GM21717 (cell line): Measurements from ENCODE around the gene ATE1.
"Not testable (repeated sequence)": the region's sequence is repeated elsewhere in the genome, so short reads cannot be mapped to it uniquely, and the experiment has no call there.

Source experiments
- ATAC-seq: cut with Tn5 transposase; IDR thresholded peaks from one replicate; pipeline ENCODE4 v1.9.1; 2021; ENCODE audit warnings: mild to moderate bottlenecking, moderate library complexity; ENCODE audit not compliant: unreplicated experiment

ATE1 gene

DNA sequence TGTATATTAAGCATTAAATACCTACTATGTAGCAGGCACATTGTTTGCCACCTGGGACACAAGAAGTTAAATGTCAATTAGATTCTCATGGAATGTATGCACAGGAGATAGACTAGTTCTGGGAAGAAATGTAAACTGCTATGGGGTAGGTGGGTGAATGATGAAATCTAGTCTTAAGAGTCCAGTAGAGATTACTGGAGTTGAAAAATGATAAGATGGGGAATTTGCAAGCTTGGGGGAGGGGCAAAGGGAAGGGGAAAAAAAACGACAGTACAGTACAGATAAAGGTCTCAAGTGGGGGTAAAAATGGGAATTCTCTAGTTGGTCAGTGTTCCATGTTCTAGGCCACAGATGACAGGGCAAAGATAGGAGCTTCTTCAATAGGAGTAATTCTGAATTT, 94.4 kb downstream of the ATE1 start:
- ATAC-seq, result no peak

GRCh38 chr10:121832647-121833046, 95.2 kb downstream of the ATE1 start:
- no peak for ATAC-seq

DNA sequence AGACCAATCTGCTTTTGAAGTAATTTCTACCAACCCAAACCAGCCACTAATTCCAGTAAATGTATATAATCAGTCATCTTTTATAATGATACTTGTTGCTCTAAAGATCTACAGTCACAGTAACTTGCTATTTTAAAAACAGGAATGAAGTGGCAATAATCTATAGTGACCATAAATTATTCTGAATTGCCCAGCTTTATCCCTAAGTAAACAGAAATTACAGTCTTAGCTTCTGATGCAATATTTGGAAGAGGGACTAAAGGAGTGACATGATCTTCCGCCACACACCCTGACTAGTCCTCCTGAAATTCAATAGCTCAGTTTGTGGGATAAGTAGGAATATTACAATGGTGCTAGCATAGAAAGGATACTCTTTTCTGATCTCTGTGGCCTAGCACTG, 96.1 kb downstream of the ATE1 start:
- ATAC-seq, result no peak

GRCh38 chr10:121831237-121831636, 96.6 kb downstream of the ATE1 start:
- ATAC-seq, result no peak

DNA sequence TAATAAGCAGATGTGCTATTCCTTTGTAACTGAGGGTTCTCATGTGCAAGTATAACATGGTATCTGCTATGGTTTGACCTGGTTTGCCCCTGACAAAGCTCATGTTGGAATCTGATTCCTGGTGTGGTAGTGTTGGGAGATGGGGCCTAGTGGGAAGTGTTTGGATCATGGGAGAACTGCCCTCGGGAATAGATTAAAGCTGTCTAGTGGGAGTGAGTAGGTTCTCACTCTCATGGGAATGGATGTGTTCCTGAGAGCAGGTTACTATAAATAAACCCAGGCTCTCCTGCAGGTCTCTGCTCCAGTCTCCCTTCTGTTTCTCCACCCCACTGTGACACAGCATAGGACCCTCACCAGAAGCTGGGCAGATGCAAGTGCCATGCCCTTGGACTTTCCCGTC, 97.7 kb downstream of the ATE1 start:
- no peak for ATAC-seq

DNA sequence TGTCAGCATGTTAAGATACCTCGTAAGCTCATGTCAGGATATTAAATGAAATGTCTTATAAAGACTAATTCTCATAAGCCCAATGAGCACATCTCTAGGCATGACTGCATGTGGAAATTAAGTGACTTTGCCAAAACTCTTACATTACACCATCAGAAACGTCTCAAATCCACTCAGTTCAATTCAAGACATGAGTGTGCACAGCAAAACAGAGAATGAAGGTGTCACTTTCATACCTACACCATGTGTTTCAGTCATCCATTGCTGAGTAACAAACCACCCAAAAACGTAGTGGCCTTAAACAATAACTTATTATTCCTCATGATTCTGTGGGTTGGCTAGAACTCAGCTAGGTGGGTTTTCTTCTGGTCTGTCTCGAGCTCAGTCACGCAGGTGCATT, 99.8 kb downstream of the ATE1 start:
- no peak for ATAC-seq

- ATAC-seq, result not testable (repeated sequence)
These were observed 101.1 kb downstream of the ATE1 start for GRCh38 chr10:121826773-121827172.

DNA sequence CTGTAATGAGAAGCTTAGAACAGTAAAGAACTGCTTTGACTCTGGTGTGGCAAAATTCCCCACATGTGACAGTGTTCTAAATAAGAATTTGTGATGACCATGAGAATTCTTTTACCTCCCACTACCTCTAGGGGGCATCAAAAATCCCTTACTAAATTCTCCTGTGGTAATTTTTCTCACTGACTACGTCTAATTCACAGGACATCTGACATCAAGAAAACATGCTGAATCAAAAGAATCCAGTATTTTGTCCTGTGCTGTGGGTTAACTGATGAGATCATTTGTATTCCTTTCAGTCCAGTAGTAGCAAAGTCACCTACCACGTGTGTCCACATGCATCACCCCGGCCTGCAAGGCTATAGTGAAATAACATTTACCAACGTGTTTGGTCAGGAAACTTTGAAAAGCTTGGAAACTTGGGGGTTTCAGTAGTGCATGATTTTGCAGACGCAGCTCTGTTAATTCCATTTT, 103.8 kb downstream of the ATE1 start:
- ATAC-seq, result peak; percentile 50

DNA sequence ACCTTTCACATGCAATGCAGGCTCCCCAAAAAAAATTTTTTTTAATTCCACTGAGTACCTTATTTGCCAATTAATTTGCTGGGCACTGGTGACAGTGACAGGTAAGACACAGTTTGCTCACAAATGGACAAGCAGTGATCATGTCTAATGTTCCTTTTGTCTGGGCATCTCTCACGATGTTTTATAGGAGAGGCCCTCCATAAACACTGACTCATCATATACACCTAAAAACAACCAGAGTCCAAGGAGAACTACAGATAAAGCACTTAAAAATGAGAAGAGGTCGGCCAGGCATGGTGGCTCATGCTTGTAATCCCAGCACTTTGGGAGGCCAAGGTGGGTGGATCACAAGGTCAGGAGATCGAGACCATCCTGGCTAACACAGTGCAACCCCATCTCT, 105.1 kb downstream of the ATE1 start:
- ATAC-seq, result no peak

GRCh38 chr10:121822180-121822579, 105.7 kb downstream of the ATE1 start:
- ATAC-seq, result no peak

DNA sequence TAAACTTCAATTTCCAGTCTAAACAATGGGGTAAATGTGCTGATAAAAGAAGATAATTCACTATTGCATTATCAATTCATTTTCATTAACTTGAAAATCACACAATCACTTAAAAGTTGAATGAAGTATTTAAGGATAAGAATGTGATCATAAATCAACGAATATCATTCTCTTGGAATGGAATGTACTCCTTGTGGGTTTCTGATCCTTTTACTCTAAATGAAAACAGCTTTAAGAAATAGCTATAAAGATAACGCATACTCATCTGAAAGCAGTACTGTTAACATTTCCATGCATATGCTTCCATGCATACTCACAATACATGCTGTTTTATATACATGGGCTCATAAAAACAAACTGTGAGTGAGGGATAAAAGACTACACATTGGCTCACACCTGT, 108.8 kb downstream of the ATE1 start:
- no peak for ATAC-seq

- no peak for ATAC-seq
These were observed 109.2 kb downstream of the ATE1 start for GRCh38 chr10:121818599-121818998.

GRCh38 chr10:121816197-121816596, 111.6 kb downstream of the ATE1 start:
- ATAC-seq, result no peak

GRCh38 chr10:121813857-121814256, 114.0 kb downstream of the ATE1 start:
- no peak for ATAC-seq

GRCh38 chr10:121813211-121813815, 114.5 kb downstream of the ATE1 start:
- ATAC-seq, result no peak

DNA sequence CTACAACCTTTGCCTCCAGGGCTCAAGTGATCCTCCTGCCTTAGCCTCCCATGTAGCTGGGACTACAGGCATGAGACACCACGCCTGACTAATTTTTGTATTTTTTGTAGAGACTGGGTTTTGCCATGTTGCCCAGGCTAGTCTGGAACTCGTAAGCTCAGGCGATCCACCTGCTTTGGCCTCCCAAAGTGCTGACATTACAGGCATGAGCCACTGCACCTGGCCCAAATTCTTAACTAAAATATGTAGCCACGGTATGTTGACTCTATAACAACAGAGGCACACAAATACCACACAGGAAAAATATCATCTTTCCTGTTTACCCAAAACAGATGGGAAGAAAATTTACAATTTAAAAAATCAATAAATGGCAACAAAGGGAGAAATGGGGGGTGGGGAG, 115.8 kb downstream of the ATE1 start:
- ATAC-seq, result no peak

DNA sequence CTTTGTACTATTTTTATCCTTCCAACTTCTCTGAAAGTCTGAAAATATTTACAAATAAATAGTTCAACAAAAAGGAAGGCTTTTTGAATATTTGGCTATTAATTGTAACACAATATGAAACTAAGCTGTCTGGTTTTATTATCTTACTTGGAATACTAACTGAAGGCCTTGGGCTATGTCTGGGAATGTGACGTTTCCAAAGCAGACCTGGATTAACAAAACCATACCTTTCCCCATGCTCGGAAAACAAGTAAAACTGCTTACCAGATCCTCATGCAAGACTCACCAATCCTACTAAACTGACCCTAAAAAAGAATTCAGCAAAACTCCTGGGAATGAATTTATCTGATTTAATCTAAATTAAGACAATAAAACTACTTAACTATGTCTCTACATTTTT, 116.4 kb downstream of the ATE1 start:
- ATAC-seq, result no peak

- no peak for ATAC-seq
These were observed 119.0 kb downstream of the ATE1 start for GRCh38 chr10:121808835-121809234.

DNA sequence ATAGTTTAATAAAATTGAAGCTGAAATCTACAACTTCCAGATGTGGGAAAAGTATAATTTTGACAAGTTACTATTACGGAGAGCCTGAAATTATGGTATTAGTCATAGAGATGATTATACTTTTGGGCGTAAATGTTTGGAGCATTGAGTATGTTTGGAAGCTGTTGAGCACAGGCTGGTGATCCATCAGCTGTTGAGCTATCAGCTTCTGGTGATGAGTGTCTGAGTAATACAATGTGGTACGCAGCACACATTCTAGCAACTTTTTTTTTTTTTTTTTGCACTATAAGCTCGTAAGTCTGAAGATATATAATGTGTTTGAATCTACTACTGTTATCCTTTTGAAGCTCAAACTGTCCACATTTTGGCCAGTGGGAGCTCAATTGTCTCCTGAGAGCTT, 123.4 kb downstream of the ATE1 start:
- no peak for ATAC-seq

DNA sequence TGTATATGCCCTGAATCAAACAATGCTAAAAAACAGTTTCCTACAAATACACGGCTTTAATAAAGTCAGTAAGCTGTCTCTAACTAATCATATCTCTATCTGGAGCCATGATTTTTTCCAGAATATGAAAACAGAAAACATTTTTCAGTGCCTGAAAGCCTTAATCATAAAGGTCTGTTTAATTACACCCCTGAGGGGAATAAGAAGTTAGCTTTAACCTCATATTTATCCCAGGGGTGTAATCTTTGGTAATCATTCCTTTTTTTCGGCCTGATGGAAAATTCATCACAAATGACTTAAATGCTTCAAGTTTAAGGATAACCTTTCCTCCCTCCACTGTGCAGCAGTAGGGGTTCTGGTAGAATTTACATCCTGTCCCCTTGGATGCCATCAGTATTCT, 124.2 kb downstream of the ATE1 start:
- no peak for ATAC-seq

GRCh38 chr10:121800831-121801230, 127.0 kb downstream of the ATE1 start:
- ATAC-seq, result no peak

GRCh38 chr10:121800146-121800545, 127.7 kb downstream of the ATE1 start:
- ATAC-seq, result no peak

- no peak for ATAC-seq
These were observed 130.3 kb downstream of the ATE1 start for GRCh38 chr10:121797490-121797889.
